GM18870 (cell line): Measurements from ENCODE around the gene TXLNG.

Source experiments
- ATAC-seq: cut with Tn5 transposase; IDR thresholded peaks from one replicate; pipeline ENCODE4 v1.9.1; 2021; ENCODE audit warnings: moderate library complexity; ENCODE audit not compliant: unreplicated experiment

The TXLNG gene

DNA sequence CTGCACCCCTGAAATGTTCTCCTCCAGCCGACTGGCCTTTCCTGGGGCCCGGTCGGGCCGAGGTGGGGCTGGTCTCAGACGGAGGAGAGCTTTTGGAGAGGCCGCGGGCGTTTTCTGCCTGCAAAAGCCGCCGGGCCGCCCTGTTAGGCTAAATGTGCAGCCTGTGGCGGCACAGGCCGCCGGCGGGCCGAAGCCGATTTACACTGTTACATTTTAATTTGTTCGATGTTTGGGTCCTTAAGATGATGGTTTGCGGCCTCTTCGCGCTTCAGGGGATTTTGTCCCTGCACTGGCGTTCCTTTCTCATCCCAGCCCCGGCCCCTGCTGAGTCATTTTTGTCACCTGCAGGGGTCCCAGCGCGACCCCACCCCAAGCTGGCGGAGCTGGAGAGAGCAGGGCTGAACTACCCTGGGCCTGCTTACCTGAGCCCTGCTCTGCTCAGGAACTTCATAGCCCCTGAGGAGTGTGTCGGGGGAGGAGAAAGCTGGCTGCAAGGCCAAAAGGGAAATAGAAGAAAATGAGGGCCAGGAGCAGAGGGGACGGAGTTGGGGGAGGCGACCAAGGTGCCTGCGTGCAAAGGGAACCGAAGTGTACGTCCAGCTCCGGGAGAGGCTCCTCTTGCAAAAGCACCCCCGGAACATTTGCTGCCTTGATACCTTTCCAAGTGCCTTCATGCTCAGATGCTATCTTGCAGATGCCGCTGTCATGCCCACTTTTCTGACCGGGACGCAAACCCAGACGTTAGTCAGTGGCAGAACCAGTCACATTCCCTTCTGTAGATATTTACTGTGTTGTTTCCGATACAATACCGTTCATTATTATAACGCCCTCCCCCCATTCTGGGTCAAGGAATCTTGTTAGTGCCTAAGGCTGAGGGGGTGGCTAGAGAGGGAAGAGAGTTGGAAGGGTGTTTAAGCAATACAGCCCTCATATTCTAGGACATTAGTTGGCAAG is 84.9 kb downstream of the TXLNG start:
- no peak for ATAC-seq

DNA sequence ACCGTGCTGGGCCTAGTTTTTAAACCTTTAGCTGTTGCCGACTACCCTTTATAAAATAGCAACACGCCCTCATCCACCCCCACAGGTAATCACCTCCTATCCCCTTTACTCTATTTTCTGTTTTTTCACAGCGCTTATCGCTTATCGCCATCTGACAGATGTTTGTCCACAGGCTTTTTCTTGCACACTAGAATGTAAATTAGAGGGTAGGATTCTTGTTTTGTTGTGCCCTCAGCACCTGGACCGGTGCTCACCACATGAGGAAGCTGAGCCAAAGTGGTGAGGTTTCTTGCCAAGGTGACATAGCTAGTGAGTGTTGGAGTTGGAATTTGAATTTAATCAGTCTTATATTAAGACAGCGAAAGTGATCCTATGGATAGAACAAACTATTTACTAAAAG is 86.8 kb downstream of the TXLNG start:
- no peak for ATAC-seq

DNA sequence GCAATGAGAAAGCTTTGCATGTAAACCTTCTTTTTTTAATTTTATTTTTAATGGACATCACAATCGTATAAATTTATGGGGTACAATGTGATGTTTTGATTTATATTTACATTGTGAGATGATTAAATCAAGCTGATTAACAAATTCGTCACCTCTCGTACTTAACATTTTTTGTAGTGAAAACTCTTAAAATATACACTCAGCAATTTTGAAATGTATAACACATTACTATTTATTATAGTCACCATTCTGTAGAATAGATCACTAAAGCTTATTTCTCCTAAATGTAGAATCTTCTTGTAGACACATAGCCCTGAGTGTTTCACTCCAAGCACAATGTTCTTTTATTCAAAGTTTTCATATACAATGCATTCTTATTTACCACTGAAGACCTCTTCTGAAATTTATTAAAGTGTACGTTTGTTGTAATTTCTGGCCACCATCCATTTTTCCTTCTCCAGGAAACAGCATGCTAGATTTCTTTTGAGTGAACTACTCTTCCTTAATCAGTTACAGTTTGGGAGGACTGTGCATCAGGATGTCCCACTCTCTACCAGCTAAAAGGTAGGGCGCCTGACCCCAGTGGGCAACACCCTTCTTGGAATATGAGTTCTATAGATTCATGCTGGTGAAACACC is 88.3 kb downstream of the TXLNG start:
- ATAC-seq = no peak

DNA sequence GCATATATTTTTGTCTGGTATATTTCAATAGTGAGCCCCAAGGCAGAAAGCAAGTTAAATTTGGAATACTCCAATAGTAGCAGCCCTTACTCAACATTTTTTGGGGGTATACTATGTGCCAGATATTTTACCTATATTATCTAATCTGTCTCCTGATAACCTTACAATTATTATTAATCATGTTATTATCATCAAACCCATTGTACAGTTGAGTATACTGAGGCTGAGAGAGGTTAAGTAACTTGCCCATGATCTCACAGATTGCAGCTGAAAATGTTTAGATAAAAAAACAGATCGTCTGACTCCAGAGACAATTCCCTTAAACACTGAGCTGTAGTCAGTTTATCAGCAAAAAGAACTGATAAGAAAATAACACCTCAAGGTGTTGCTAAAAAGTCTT is 90.4 kb downstream of the TXLNG start:
- no peak for ATAC-seq

DNA sequence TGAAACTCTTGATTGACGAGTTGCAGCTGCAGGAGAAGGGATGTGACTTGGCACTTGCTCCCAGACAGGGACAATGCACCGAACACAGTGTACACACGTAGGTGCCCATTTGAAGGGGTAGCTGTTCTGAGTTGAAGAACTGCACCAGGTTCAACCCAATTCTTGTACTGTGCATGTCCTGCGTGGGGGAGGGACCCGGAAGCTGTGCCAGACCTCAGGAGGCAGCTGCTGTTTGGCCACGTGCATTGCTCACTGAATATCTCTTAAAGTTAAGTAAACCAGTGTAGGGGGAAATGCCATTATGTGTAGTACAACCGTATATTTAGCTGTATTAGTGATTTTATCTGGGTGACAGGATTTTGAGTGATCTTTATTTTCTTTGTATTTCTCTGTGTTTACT is 95.9 kb downstream of the TXLNG start:
- no peak for ATAC-seq

DNA sequence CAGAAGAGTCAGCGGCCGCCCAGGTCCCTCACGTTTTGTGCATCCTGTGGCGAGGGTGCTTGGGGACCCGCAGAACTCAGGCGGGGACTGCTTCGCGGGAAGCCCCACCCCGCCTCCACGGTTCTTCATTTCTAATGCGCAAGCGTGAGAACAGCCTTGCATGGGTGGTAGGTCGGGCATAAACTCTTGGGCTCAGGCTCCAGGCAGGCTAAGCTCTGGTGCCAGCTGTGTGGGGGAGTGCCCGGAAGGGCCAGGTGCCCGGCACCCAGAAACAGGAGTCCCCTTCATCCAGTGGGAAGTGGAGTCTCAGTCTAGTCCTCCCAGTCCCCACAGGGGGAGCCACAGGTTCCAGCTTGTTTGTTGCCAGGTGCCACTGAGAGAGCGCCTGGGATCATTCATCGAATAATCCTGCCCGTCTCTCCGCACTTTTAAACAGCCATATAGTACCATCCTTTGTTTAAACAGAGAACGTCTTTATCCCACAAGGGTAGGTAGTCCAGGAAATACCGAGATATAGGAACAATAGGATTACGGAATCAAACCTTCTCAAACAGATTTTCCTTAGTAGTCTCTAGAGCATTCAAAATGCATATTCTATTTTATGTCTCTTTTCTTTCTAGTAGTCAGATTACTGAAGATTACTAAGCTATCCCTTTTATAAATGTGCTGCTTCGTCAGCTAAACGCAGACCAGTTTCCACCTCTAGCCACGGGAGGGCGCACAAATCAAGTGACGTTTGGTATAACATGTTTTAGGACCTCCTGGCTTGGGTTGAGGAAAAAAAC is 96.6 kb downstream of the TXLNG start:
- ATAC-seq = peak; percentile 65

DNA sequence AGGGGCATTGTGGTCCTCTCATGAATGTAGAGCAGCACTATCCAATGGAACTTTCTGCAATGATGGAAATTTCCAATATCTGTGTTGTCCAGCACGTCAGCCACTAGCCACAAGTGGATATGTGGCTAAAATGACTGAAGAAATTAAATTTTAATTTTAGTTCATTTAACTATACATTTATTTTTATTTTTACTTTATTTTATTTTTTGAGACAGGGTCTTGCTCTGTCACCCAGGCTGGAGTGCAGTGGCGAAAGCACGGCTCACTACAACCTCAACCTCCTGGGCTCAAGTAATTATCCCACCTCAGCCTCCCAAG is 97.2 kb downstream of the TXLNG start:
- ATAC-seq = no peak

DNA sequence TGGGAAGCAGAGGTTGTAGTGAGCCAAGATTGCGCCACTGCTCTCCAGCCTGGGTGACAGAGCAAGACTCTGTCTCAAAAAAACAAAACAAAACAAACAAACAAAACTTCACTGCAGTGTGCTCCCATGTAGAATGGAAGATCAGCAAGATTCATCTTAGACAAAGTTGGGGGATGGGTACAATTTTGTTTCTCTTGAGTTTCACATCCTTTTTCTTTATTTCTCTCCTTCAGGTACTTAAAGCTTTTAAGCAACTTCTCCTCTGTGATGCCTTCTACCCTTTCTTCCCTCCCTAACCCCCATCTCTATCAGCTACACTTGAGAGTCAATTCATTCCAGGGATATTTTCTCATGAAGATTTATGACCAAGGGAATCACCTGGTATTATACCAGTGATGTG is 99.4 kb downstream of the TXLNG start:
- no peak for ATAC-seq

DNA sequence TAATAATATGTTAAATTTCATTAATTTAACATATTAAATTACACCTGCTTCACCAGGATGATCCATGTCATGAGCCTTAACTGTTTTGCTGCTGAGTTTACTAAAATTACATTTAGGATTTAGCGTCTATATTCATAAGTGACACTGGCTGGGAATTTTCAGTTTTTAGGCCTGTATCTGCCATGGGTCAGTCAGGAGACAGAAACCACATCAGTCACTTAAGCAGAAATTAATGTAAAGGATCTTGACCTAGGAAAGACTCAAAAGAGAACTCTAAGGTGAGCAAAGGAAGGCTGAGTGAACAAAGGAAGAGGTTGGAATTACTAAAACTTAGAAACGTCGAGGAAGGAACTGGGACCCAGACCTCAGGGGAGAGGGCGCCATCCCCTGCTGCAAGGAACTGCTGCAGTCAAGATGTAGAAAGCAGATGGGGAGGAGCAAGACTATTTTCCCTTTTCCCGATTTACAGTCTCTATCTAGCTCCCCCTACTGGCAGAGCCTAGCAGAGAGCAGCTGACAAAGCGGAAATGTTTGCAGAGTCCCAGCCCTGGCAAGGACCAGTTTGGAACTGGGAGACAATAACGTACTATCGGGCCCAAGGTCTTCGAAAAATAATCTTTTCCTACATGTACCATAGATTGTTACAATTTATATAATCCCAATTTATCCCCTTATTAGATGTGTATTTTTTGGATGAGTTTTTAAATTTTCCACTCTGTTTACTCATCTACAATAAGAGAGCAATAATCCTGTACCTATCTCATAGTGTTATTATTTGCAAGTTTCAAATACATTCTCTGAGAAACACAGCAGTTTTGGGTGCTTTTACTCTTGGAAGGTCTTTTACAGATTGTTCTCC is 106.5 kb downstream of the TXLNG start:
- ATAC-seq = peak; percentile 69
